ENCODE data around the gene GARRE1. TPM values are rescaled to one million over a fixed set of nuclear protein-coding genes. Genes with fewer than 3 reads are reported as not detected.

Gene GARRE1
- total and polyA plus RNA-seq, 9 donors: 13.3 to 39.1 (median 22.5) TPM

DNA sequence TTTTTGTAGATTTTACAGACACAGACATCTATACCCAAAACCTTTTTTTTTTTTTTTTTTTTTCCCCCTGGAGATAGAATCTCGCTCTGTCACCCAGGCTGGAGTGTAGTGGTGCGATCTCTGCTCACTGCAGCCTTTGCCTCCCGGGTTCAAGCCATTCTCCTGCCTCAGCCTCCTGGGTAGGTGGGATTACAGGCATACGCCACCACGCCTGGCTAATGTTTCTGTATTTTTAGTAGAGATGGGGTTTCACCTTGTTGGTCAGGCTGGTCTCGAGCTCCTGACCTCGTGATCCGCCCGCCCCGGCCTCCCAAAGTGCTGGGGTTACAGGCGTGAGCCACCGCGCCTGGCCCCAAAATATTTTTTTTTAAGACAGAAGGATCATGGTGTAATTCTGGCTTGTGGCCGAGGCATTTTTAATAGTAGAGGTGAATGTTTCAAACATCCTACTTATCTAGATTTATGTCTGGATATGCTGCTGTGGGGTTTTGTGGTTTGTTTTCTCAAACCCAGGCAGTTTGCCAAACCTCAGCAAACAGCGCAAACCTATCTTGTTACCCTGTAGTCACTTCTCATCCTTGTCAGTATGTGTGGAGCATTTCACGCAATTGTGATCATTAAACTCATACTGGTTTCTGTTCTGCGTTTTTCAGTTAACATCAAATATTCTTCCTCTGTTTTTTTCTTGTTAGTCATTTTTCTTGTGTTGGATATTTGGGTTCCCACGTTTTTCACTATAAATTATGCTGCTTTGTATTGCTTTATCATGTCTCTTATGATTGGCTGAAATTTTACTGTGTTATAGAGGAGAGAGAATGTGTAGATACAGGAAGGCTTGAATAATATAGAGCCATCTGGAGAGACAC is 36.2 kb upstream of the GARRE1 start:
- Histone ChIP-seq H3K27ac (no peak overlapping the region), H3K9me3 (no peaks in the 10 kb centered on the region), H3K4me1 (ENCODE audit: insufficient read depth) (no peaks in the 10 kb centered on the region), H3K4me3 (no peak overlapping the region), H3K27me3 (no peaks in the 10 kb centered on the region), H3K36me3 (no peaks in the 10 kb centered on the region)
- intact Hi-C loops (cut with DNase I): no loop called here
- 68 to 74% (median 74%) methylated on average over 18 of the region's 18 CpGs for WGBS, 3 donors
- TF ChIP-seq EP300 (IDR thresholded peaks at IDR 0.05): no peak
- no peak for TF ChIP-seq POLR2A (IDR thresholded peaks at IDR 0.05)
- TF ChIP-seq, protein P1, sequence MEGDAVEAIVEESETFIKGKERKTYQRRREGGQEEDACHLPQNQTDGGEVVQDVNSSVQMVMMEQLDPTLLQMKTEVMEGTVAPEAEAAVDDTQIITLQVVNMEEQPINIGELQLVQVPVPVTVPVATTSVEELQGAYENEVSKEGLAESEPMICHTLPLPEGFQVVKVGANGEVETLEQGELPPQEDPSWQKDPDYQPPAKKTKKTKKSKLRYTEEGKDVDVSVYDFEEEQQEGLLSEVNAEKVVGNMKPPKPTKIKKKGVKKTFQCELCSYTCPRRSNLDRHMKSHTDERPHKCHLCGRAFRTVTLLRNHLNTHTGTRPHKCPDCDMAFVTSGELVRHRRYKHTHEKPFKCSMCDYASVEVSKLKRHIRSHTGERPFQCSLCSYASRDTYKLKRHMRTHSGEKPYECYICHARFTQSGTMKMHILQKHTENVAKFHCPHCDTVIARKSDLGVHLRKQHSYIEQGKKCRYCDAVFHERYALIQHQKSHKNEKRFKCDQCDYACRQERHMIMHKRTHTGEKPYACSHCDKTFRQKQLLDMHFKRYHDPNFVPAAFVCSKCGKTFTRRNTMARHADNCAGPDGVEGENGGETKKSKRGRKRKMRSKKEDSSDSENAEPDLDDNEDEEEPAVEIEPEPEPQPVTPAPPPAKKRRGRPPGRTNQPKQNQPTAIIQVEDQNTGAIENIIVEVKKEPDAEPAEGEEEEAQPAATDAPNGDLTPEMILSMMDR (IDR thresholded peaks at IDR 0.05): no peak
- DNase-seq: no peak

DNA sequence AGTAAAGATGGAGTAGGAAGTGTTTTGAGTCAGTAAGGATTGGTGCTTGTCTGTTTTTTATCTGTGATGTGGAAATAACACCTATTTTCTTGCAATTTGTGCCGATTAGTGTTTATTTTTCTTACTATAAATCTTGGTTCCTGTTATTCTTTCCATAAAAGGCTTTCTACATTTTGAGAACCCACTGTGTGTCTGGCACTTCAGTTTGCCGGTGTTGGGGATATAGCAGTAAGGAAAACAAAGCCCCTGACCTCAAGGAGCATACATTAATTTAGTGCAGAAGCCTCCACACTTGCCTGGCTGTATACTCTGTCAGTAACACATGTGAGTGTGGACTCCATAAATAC is 35.6 kb upstream of the GARRE1 start:
- Histone ChIP-seq H3K36me3 (no peaks in the 10 kb centered on the region), H3K4me3 (no peak overlapping the region), H3K4me1 (ENCODE audit: insufficient read depth) (no peaks in the 10 kb centered on the region), H3K27ac (no peak overlapping the region), H3K27me3 (no peaks in the 10 kb centered on the region), H3K9me3 (no peaks in the 10 kb centered on the region)
- no peak for TF ChIP-seq EP300 (IDR thresholded peaks at IDR 0.05)
- TF ChIP-seq POLR2A (IDR thresholded peaks at IDR 0.05): no peak
- TF ChIP-seq, protein P1 (IDR thresholded peaks at IDR 0.05): no peak
- WGBS, 3 donors: 38 to 54% (median 41%) methylated on average over 2 of the region's 2 CpGs
- DNase-seq: no peak
- intact Hi-C loops (cut with DNase I): no loop called here

DNA sequence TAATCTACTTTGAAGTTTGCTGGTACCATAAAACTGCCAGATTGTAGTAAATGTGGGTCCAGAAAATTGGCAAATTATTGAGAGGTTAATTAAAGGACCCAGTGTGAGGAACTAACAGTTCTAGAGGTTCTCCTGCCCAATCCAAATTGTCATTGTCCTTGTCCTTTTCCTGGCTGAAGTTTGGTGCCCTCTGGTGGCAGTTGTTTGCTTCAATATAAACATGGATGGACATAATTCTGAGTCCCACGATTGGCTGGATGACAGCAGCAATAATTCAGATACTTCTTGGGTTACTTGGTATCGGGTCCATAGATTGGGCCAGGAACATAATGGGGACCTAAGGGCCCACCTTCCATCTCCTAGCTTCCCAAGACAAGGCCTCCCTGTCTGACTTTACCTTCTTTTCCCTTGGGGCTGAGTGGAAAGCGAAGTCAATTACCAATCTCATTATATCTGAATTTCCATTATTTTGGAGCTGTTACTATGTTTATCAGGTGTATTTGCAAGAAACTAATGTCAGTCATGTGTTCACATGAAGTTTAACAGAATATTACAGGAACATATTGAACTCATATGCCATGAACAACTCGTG is 33.8 kb upstream of the GARRE1 start:
- no peak for TF ChIP-seq EP300 (IDR thresholded peaks at IDR 0.05)
- TF ChIP-seq, protein P1 (IDR thresholded peaks at IDR 0.05): peak in 2 of 3 donors; percentile 19 to 39
- Histone ChIP-seq H3K36me3 (no peaks in the 10 kb centered on the region), H3K27ac (no peak overlapping the region), H3K4me3 (no peak overlapping the region), H3K4me1 (ENCODE audit: insufficient read depth) (no peaks in the 10 kb centered on the region), H3K27me3 (no peaks in the 10 kb centered on the region), H3K9me3 (no peaks in the 10 kb centered on the region)
- 64 to 75% (median 67%) methylated on average over 4 of the region's 4 CpGs for WGBS, 3 donors
- intact Hi-C loops (cut with DNase I): loop anchor here in 1 of 4 donors (10.0 kb wide), 2 partner anchors 124 to 284 kb away; no protein-coding TSS in a partner anchor
- DNase-seq: peak in 3 of 5 donors; percentile 19 to 55 (median 45)

DNA sequence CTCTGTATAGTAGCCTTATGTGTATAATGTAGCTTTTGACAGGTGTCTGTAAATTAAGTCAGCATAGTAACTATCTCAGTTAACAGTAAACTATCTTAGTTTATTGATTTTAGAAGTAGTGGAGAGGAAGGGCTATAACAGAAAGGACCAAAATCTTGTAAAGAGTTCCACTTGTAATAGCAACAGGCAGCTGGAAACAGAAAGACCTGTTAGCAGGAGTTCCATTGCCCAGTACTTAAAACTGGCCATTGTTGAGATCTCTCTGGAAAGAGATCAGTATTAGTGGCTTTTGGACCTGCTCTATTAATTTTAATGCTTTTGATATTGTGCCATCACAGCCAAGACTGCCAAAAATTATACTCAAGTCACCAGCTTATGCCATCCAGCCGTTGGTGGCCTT is 32.0 kb upstream of the GARRE1 start:
- Histone ChIP-seq H3K36me3 (no peaks in the 10 kb centered on the region), H3K9me3 (no peaks in the 10 kb centered on the region), H3K4me1 (ENCODE audit: insufficient read depth) (no peaks in the 10 kb centered on the region), H3K27ac (no peak overlapping the region), H3K4me3 (no peak overlapping the region), H3K27me3 (no peaks in the 10 kb centered on the region)
- no peak for DNase-seq
- intact Hi-C loops (cut with DNase I): loop anchor here in 1 of 4 donors (10.0 kb wide), 2 partner anchors 122 to 282 kb away; no protein-coding TSS in a partner anchor
- TF ChIP-seq POLR2A (IDR thresholded peaks at IDR 0.05) (no peak), EP300 (IDR thresholded peaks at IDR 0.05) (no peak)
- TF ChIP-seq, protein P1 (IDR thresholded peaks at IDR 0.05): no peak
- whole genome bisulfite sequencing, 3 donors: 63 to 79% (median 72%) methylated on average over 1 of the region's 1 CpG

Measured in ovary (tissue), 9 donors.